Measurements from ENCODE around the gene DSTYK.

DSTYK gene

GRCh38 chr1:205142102-205142469 is 69.4 kb downstream of the DSTYK start:
- peak overlapping the region in 1 of 2 donors; percentile 19 for H3K4me3 ChIP-seq (ENCODE audit: low read depth in 1 of 2, low read length in 2 of 2)
- no peak overlapping the region for H3K27ac ChIP-seq (ENCODE audit: low read length)
- H3K9me3 ChIP-seq (ENCODE audit: control insufficient read depth in 1 of 2, low read length in 2 of 2) = no peaks in the 10 kb centered on the region
- peaks cover 4 to 13% of the 10 kb centered on the region in 2 donors for H3K4me1 ChIP-seq (ENCODE audit: control insufficient read depth in 1 of 2, insufficient read depth in 2 of 2, low read length in 2 of 2)
- no peaks in the 10 kb centered on the region for H3K27me3 ChIP-seq (ENCODE audit: low read depth, low read length)
- peaks cover 2 to 12% of the 10 kb centered on the region in 2 donors for H3K36me3 ChIP-seq (ENCODE audit: control insufficient read depth in 1 of 2, insufficient read depth in 2 of 2, low read length in 2 of 2)

DNA sequence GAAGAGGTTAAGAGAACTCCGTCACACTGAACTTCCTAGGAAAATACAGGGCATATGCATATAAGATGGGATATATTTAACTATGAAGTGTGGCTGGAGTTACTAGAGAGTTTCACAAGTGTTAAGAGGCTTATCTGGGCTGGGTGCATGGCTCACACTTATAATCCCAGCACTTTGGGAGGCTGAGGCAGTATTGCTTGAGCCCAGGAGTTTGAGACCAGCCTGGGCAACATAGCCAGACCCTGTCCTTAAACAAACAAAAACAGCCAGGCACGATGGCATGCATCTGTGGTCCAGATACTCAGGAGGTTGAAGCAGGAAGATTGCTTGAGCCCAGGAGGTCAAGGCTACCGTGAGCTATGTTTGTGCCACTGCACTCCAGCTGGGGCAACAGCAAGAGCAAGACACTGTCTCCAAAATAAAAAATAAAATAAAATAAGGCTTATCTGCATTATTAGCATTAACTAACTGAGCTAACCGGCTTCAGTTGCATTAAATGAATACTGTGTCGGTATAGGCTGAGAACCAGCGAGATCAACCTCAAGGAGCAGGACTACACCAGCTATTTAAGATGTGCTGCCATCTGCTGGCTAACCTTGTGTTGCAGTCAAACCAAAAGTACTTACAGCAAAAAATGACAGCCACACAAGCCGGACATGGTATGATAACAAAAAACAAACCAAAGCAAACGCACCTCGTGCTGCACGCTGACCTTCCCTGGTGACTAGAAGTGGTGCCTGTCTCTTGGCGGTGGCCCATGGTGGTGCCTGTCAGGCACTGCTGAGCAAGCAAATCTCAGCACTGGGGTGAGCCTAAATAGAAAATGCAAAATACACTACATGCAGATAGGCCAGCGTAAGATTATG is 70.0 kb downstream of the DSTYK start:
- no peaks in the 10 kb centered on the region for H3K27me3 ChIP-seq (ENCODE audit: low read depth, low read length)
- H3K27ac ChIP-seq (ENCODE audit: low read length) = no peak overlapping the region
- peak overlapping the region in 1 of 2 donors; percentile 19 for H3K4me3 ChIP-seq (ENCODE audit: low read depth in 1 of 2, low read length in 2 of 2)
- peaks cover 4 to 13% of the 10 kb centered on the region in 2 donors for H3K4me1 ChIP-seq (ENCODE audit: control insufficient read depth in 1 of 2, insufficient read depth in 2 of 2, low read length in 2 of 2)
- peaks cover 0 to 7% of the 10 kb centered on the region in 2 donors for H3K36me3 ChIP-seq (ENCODE audit: control insufficient read depth in 1 of 2, insufficient read depth in 2 of 2, low read length in 2 of 2)
- H3K9me3 ChIP-seq (ENCODE audit: control insufficient read depth in 1 of 2, low read length in 2 of 2) = no peaks in the 10 kb centered on the region

DNA sequence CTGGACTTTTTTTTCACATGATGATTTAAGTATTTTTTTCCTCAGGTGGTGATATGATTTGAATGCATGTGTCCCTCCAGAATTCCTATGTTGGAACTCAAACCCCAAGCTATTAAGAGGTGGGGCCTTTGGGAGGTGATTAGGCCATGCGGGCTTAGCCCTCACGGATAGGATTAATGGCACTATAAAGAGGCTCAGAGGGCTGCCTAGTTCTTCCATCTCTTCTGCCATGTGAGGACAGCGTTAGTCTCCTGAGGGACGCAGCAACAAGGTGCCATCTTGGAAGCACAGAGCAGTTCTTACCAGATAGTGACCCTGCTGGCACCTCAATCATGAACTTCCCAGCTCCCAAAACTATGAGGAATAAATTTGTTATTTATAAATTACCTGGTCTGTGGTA is 71.4 kb downstream of the DSTYK start:
- H3K4me3 ChIP-seq (ENCODE audit: low read depth in 1 of 2, low read length in 2 of 2) = no peak overlapping the region
- H3K9me3 ChIP-seq (ENCODE audit: control insufficient read depth in 1 of 2, low read length in 2 of 2) = no peaks in the 10 kb centered on the region
- H3K27me3 ChIP-seq (ENCODE audit: low read depth, low read length) = no peaks in the 10 kb centered on the region
- H3K36me3 ChIP-seq (ENCODE audit: control insufficient read depth in 1 of 2, insufficient read depth in 2 of 2, low read length in 2 of 2) = no peaks in the 10 kb centered on the region
- H3K4me1 ChIP-seq (ENCODE audit: control insufficient read depth in 1 of 2, insufficient read depth in 2 of 2, low read length in 2 of 2) = peaks cover 4 to 13% of the 10 kb centered on the region in 2 donors
- no peak overlapping the region for H3K27ac ChIP-seq (ENCODE audit: low read length)

- Histone ChIP-seq H3K27ac (ENCODE audit: low read length) (no peak overlapping the region), H3K36me3 (ENCODE audit: control insufficient read depth in 1 of 2, insufficient read depth in 2 of 2, low read length in 2 of 2) (no peaks in the 10 kb centered on the region), H3K4me1 (ENCODE audit: control insufficient read depth in 1 of 2, insufficient read depth in 2 of 2, low read length in 2 of 2) (peaks cover 0 to 4% of the 10 kb centered on the region in 2 donors), H3K4me3 (ENCODE audit: low read depth in 1 of 2, low read length in 2 of 2) (no peak overlapping the region), H3K9me3 (ENCODE audit: control insufficient read depth in 1 of 2, low read length in 2 of 2) (no peaks in the 10 kb centered on the region), H3K27me3 (ENCODE audit: low read depth, low read length) (no peaks in the 10 kb centered on the region)
Measured at GRCh38 chr1:205137901-205138300, 73.6 kb downstream of the DSTYK start.

- no peaks in the 10 kb centered on the region for H3K4me1 ChIP-seq (ENCODE audit: control insufficient read depth in 1 of 2, insufficient read depth in 2 of 2, low read length in 2 of 2)
- H3K9me3 ChIP-seq (ENCODE audit: control insufficient read depth in 1 of 2, low read length in 2 of 2) = no peaks in the 10 kb centered on the region
- no peak overlapping the region for H3K4me3 ChIP-seq (ENCODE audit: low read depth in 1 of 2, low read length in 2 of 2)
- no peaks in the 10 kb centered on the region for H3K36me3 ChIP-seq (ENCODE audit: control insufficient read depth in 1 of 2, insufficient read depth in 2 of 2, low read length in 2 of 2)
- no peaks in the 10 kb centered on the region for H3K27me3 ChIP-seq (ENCODE audit: low read depth, low read length)
- H3K27ac ChIP-seq (ENCODE audit: low read length) = no peak overlapping the region
Measured at GRCh38 chr1:205133287-205133686, 78.2 kb downstream of the DSTYK start.

- Histone ChIP-seq H3K27me3 (ENCODE audit: low read depth, low read length) (no peaks in the 10 kb centered on the region), H3K9me3 (ENCODE audit: control insufficient read depth in 1 of 2, low read length in 2 of 2) (no peaks in the 10 kb centered on the region), H3K4me3 (ENCODE audit: low read depth in 1 of 2, low read length in 2 of 2) (no peak overlapping the region), H3K36me3 (ENCODE audit: control insufficient read depth in 1 of 2, insufficient read depth in 2 of 2, low read length in 2 of 2) (no peaks in the 10 kb centered on the region), H3K4me1 (ENCODE audit: control insufficient read depth in 1 of 2, insufficient read depth in 2 of 2, low read length in 2 of 2) (no peaks in the 10 kb centered on the region), H3K27ac (ENCODE audit: low read length) (no peak overlapping the region)
Measured at GRCh38 chr1:205129447-205130029, 82.0 kb downstream of the DSTYK start.

DNA sequence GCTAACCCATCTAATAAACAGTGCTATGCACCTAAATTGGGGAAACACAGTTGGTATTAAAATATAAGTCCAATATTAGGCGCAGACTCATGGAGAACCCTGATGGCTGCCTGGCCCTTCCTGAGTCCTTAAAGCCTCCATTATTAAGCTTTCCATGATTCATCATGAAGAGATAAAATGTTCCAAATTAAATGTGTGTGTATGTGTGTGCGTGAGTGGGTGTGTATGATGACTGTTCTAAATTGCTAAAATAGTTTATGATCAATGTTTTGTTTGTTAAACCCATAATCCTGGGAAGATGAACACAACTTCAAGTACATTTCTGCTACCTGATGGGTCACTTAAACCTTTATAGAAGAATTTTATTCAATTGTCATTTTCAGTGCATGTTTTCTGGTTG is 83.5 kb downstream of the DSTYK start:
- no peaks in the 10 kb centered on the region for H3K36me3 ChIP-seq (ENCODE audit: control insufficient read depth in 1 of 2, insufficient read depth in 2 of 2, low read length in 2 of 2)
- peaks cover 0 to under 1% of the 10 kb centered on the region in 2 donors for H3K4me1 ChIP-seq (ENCODE audit: control insufficient read depth in 1 of 2, insufficient read depth in 2 of 2, low read length in 2 of 2)
- no peak overlapping the region for H3K4me3 ChIP-seq (ENCODE audit: low read depth in 1 of 2, low read length in 2 of 2)
- no peaks in the 10 kb centered on the region for H3K27me3 ChIP-seq (ENCODE audit: low read depth, low read length)
- no peak overlapping the region for H3K27ac ChIP-seq (ENCODE audit: low read length)
- H3K9me3 ChIP-seq (ENCODE audit: control insufficient read depth in 1 of 2, low read length in 2 of 2) = no peaks in the 10 kb centered on the region

DNA sequence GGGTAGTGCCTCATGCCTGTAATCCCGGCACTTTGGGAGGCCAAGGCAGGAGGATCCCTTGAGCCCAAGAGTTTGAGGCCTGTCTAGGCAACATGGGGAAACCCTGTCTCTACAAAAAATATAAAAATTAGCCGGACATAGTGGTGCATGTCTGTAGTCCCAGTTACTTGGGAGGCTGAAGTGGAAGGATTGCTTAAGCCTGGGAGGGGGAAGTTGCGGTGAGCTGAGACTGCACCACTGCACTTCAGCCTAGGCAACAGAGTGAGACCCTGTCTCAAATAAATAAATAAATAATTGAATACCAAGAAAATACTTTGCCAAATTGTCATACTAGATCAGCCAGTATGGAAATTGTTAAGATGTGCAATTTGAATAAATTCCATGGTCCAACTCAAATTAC is 83.9 kb downstream of the DSTYK start:
- peaks cover 0 to 5% of the 10 kb centered on the region in 2 donors for H3K4me1 ChIP-seq (ENCODE audit: control insufficient read depth in 1 of 2, insufficient read depth in 2 of 2, low read length in 2 of 2)
- no peaks in the 10 kb centered on the region for H3K9me3 ChIP-seq (ENCODE audit: control insufficient read depth in 1 of 2, low read length in 2 of 2)
- no peaks in the 10 kb centered on the region for H3K27me3 ChIP-seq (ENCODE audit: low read depth, low read length)
- H3K4me3 ChIP-seq (ENCODE audit: low read depth in 1 of 2, low read length in 2 of 2) = no peak overlapping the region
- no peak overlapping the region for H3K27ac ChIP-seq (ENCODE audit: low read length)
- H3K36me3 ChIP-seq (ENCODE audit: control insufficient read depth in 1 of 2, insufficient read depth in 2 of 2, low read length in 2 of 2) = no peaks in the 10 kb centered on the region

DNA sequence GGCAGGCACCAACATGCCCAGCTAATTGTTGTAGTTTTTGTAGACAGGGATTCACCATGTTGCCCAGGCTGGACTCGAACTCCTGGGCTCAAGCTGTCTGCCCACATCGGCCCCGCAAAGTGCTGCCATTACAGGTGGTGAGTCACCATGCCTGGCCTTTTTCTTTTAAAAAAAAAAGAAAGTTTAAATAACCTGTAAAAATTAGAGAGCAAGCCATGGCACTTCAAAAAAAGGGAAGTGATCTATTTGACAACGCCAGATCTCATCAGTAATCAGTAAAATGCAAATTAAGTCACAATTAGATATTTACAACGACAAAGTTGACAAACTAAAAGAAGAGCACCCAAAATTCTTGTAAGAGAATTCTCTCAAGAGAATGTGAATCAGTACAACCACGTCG is 86.8 kb downstream of the DSTYK start:
- H3K27me3 ChIP-seq (ENCODE audit: low read depth, low read length) = no peaks in the 10 kb centered on the region
- H3K9me3 ChIP-seq (ENCODE audit: control insufficient read depth in 1 of 2, low read length in 2 of 2) = no peaks in the 10 kb centered on the region
- peaks cover 3 to 21% of the 10 kb centered on the region in 2 donors for H3K4me1 ChIP-seq (ENCODE audit: control insufficient read depth in 1 of 2, insufficient read depth in 2 of 2, low read length in 2 of 2)
- H3K27ac ChIP-seq (ENCODE audit: low read length) = no peak overlapping the region
- H3K4me3 ChIP-seq (ENCODE audit: low read depth in 1 of 2, low read length in 2 of 2) = no peak overlapping the region
- H3K36me3 ChIP-seq (ENCODE audit: control insufficient read depth in 1 of 2, insufficient read depth in 2 of 2, low read length in 2 of 2) = peaks cover 0 to 4% of the 10 kb centered on the region in 2 donors

DNA sequence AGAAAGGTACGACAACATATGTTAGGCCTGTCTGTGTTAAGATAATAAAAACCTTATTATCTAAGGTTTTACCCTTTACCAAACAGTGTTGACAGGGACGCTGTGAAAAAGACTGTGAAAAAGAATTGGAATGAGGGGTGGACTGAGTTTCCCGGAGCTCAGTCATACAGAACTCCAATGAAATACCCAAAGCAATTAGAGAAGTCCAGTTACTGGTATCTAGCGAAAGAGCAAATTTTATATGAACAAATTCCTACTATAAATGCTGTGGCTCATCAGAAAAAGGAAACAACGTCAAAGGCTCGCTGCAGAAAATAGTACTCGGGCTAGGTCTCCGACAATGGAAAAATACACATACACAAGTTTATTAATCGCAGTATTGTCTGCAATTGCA is 89.0 kb downstream of the DSTYK start:
- peaks cover 3 to 25% of the 10 kb centered on the region in 2 donors for H3K4me1 ChIP-seq (ENCODE audit: control insufficient read depth in 1 of 2, insufficient read depth in 2 of 2, low read length in 2 of 2)
- no peaks in the 10 kb centered on the region for H3K27me3 ChIP-seq (ENCODE audit: low read depth, low read length)
- peaks cover 0 to 10% of the 10 kb centered on the region in 2 donors for H3K36me3 ChIP-seq (ENCODE audit: control insufficient read depth in 1 of 2, insufficient read depth in 2 of 2, low read length in 2 of 2)
- H3K9me3 ChIP-seq (ENCODE audit: control insufficient read depth in 1 of 2, low read length in 2 of 2) = no peaks in the 10 kb centered on the region
- peak overlapping the region; percentile 91 to 99 for H3K4me3 ChIP-seq (ENCODE audit: low read depth in 1 of 2, low read length in 2 of 2)
- H3K27ac ChIP-seq (ENCODE audit: low read length) = peak overlapping the region; percentile 99

- Histone ChIP-seq H3K4me3 (ENCODE audit: low read depth in 1 of 2, low read length in 2 of 2) (peak within 1 kb of the TSS; percentile 91 to 99), H3K36me3 (ENCODE audit: control insufficient read depth in 1 of 2, insufficient read depth in 2 of 2, low read length in 2 of 2) (peaks cover 0 to 10% of the 10 kb centered on the region in 2 donors), H3K9me3 (ENCODE audit: control insufficient read depth in 1 of 2, low read length in 2 of 2) (no peaks in the 10 kb centered on the region), H3K4me1 (ENCODE audit: control insufficient read depth in 1 of 2, insufficient read depth in 2 of 2, low read length in 2 of 2) (peaks cover 3 to 25% of the 10 kb centered on the region in 2 donors), H3K27ac (ENCODE audit: low read length) (peak within 1 kb of the TSS; percentile 99), H3K27me3 (ENCODE audit: low read depth, low read length) (no peaks in the 10 kb centered on the region)
Measured at GRCh38 chr1:205121660-205122488, 89.6 kb downstream of the DSTYK start, which contains the start of gene RBBP5. Gene RBBP5 (minus strand): TSS chr1:205121978. CDS start chr1:205121873, 105 bp downstream.

Measured in muscle layer of duodenum (tissue), 2 donors.